OCI-LY1 (cell line): ENCODE data around the gene STMP1.

ENCODE experiments used
- H2AFZ ChIP-seq: fragments of 200-600 bp; sonication (generic), shearing (Covaris generic); 2 replicates; pipeline ENCODE4 v1.6.0; 2014; ENCODE audit warnings: antibody characterized with exemption, mild to moderate bottlenecking, low read length
- H3F3A ChIP-seq: fragments of 200-600 bp; sonication (generic), shearing (Covaris generic); 2 replicates; pipeline ENCODE4 v1.6.0; 2014; ENCODE audit warnings: mild to moderate bottlenecking, antibody characterized with exemption, low read length, moderate library complexity; ENCODE audit not compliant: insufficient read depth
- H3K27ac ChIP-seq: fragments of 200-600 bp; sonication (generic); 2 replicates; pipeline ENCODE4 v1.5.1; 2014; ENCODE audit warnings: low read length, mixed run types, mild to moderate bottlenecking, low read depth; ENCODE audit not compliant: poor library complexity, severe bottlenecking
- H3K27me3 ChIP-seq: fragments of 200-600 bp; sonication (generic); 2 replicates; pipeline ENCODE4 v1.6.0; 2014; ENCODE audit warnings: antibody characterized with exemption, mild to moderate bottlenecking, low read length, moderate library complexity; ENCODE audit not compliant: insufficient read depth
- H3K36me3 ChIP-seq: fragments of 200-600 bp; sonication (generic); 2 replicates; pipeline ENCODE4 v1.6.1; 2014; ENCODE audit warnings: mild to moderate bottlenecking, antibody characterized with exemption, low read length, moderate library complexity, mixed read lengths; ENCODE audit not compliant: insufficient read depth
- H3K4me1 ChIP-seq: fragments of 200-600 bp; sonication (generic); 2 replicates; pipeline ENCODE4 v1.5.1; 2014; ENCODE audit warnings: mild to moderate bottlenecking, low read length, moderate library complexity; ENCODE audit not compliant: insufficient read depth, severe bottlenecking
- H3K4me2 ChIP-seq: fragments of 200-600 bp; sonication (generic), shearing (Covaris generic); 2 replicates; pipeline ENCODE4 v1.6.1; 2014; ENCODE audit warnings: low read length
- H3K4me3 ChIP-seq: fragments of 200-600 bp; sonication (generic); 2 replicates; pipeline ENCODE4 v1.5.1; 2014; ENCODE audit warnings: low read length, low read depth, mild to moderate bottlenecking, mixed read lengths; ENCODE audit not compliant: poor library complexity, severe bottlenecking
- H3K79me2 ChIP-seq: fragments of 200-600 bp; shearing (Covaris generic); 2 replicates; pipeline ENCODE4 v1.6.1; 2016; ENCODE audit warnings: mixed run types, low read length, mixed read lengths; ENCODE audit not compliant: insufficient read depth
- H3K9ac ChIP-seq: fragments of 200-600 bp; sonication (generic), shearing (Covaris generic); 2 replicates; pipeline ENCODE4 v1.6.1; 2014; ENCODE audit warnings: mild to moderate bottlenecking, low read length, mixed read lengths
- H3K9me2 ChIP-seq: fragments of 200-600 bp; sonication (generic), shearing (Covaris generic); 2 replicates; pipeline ENCODE4 v1.6.1; 2014; ENCODE audit warnings: low read depth, mild to moderate bottlenecking, low read length, mixed read lengths
- H3K9me3 ChIP-seq: fragments of 200-600 bp; shearing (Covaris generic); 2 replicates; pipeline ENCODE4 v1.6.1; 2014; ENCODE audit warnings: low read length, mixed read lengths
- H4K20me1 ChIP-seq: fragments of 200-600 bp; sonication (generic), shearing (Covaris generic); 2 replicates; pipeline ENCODE4 v1.6.0; 2016; ENCODE audit warnings: mild to moderate bottlenecking, low read length; ENCODE audit not compliant: insufficient read depth
- CTCF ChIP-seq: fragments of 200-600 bp; sonication (generic), shearing (Covaris generic); IDR thresholded peaks from 2 replicates; pipeline ENCODE4 v1.5.1; 2017; ENCODE audit warnings: mild to moderate bottlenecking, antibody characterized with exemption, low read length, moderate library complexity, mixed read lengths
- EZH2 ChIP-seq: fragments of 200-600 bp; sonication (generic), shearing (Covaris generic); IDR thresholded peaks from 2 replicates; pipeline ENCODE4 v1.8.0; 2017; ENCODE audit warnings: borderline replicate concordance, mixed run types, mild to moderate bottlenecking, antibody characterized with exemption, low read length, moderate library complexity, mixed read lengths

STMP1 gene

GRCh38 chr7:135664046-135664589, 1.8 kb downstream of the STMP1 start:
- H3K27me3 ChIP-seq = no peaks in the 10 kb centered on the region
- H3K79me2 ChIP-seq = peaks cover 42% of the 10 kb centered on the region
- peak overlapping the region; percentile 83 for H3K4me3 ChIP-seq
- H3K4me1 ChIP-seq = peaks cover 32% of the 10 kb centered on the region
- no peak overlapping the region for H2AFZ ChIP-seq
- TF ChIP-seq EZH2 (no peak), CTCF (no peak)
- H3K36me3 ChIP-seq = peaks cover 21% of the 10 kb centered on the region
- H3K9me2 ChIP-seq = no peaks in the 10 kb centered on the region
- no peak overlapping the region; the same call in 1 of the 2 replicates for H3K9ac ChIP-seq
- peaks cover 5% of the 10 kb centered on the region; the same call in 1 of the 2 replicates for H3K9me3 ChIP-seq
- H3F3A ChIP-seq = 0 out of 2 replicates have a peak, but pooled peaks cover 7% of the 10 kb centered on the region
- H4K20me1 ChIP-seq = no peaks in the 10 kb centered on the region
- peak overlapping the region; percentile 91 for H3K4me2 ChIP-seq
- no peak overlapping the region for H3K27ac ChIP-seq

- Histone ChIP-seq H3K79me2 (peaks cover 45% of the 10 kb centered on the region), H3F3A (0 out of 2 replicates have a peak, but pooled peaks cover 7% of the 10 kb centered on the region), H3K36me3 (peaks cover 21% of the 10 kb centered on the region)
These were observed 2.7 kb downstream of the STMP1 start for GRCh38 chr7:135665042-135665441.

DNA sequence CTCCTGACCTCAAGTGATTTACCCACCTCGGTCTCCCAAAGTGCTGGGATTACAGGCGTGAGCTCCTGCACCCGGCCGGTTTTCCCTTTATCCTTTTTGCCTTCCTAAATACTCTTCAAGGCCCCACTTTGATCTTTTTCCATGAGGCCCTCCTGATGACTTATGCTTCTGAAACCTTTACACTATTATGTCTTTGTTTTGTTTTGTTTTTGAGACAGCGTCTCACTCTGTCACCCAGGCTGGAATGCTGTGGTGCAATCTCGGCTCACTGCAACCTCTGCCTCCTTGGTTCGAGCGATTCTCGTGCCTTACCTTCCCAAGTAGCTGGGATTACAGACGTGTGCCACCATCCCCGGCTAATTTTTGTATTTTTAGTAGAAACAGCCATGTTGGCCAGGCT, 3.8 kb downstream of the STMP1 start:
- 0 out of 2 replicates have a peak, but pooled peaks cover 7% of the 10 kb centered on the region for H3F3A ChIP-seq
- no peak overlapping the region for H3K9ac ChIP-seq

More at GRCh38 chr7:135665042-135665441, 2.7 kb downstream of the STMP1 start:
- no peak for TF ChIP-seq CTCF
- no peak for TF ChIP-seq EZH2
- Histone ChIP-seq H4K20me1 (no peaks in the 10 kb centered on the region), H2AFZ (no peak overlapping the region), H3K27ac (no peak overlapping the region), H3K4me3 (no peak overlapping the region), H3K9me3 (peaks cover 5% of the 10 kb centered on the region; the same call in 1 of the 2 replicates), H3K27me3 (no peaks in the 10 kb centered on the region), H3K9ac (peak overlapping the region; percentile 8; the same call in 1 of the 2 replicates), H3K4me1 (peaks cover 32% of the 10 kb centered on the region), H3K4me2 (peak overlapping the region; percentile 23), H3K9me2 (no peaks in the 10 kb centered on the region)

More for the DNA sequence above, 3.8 kb downstream of the STMP1 start:
- no peak for TF ChIP-seq EZH2
- TF ChIP-seq CTCF = no peak
- Histone ChIP-seq H3K36me3 (peaks cover 21% of the 10 kb centered on the region), H3K4me3 (no peak overlapping the region), H3K4me1 (peaks cover 30% of the 10 kb centered on the region), H3K9me2 (no peaks in the 10 kb centered on the region), H4K20me1 (no peaks in the 10 kb centered on the region), H3K79me2 (peaks cover 56% of the 10 kb centered on the region), H3K9me3 (peaks cover 5% of the 10 kb centered on the region; the same call in 1 of the 2 replicates), H3K27me3 (no peaks in the 10 kb centered on the region), H2AFZ (no peak overlapping the region), H3K27ac (no peak overlapping the region), H3K4me2 (no peak overlapping the region)
